GM10847 (cell line): ENCODE results near the gene KCNF1.

Experiments
- POLR2A ChIP-seq: IDR thresholded peaks from 2 replicates; pipeline ENCODE4 v1.6.1; 2011; ENCODE audit not compliant: insufficient read length; ENCODE audit errors: extremely low read depth

The KCNF1 gene

DNA sequence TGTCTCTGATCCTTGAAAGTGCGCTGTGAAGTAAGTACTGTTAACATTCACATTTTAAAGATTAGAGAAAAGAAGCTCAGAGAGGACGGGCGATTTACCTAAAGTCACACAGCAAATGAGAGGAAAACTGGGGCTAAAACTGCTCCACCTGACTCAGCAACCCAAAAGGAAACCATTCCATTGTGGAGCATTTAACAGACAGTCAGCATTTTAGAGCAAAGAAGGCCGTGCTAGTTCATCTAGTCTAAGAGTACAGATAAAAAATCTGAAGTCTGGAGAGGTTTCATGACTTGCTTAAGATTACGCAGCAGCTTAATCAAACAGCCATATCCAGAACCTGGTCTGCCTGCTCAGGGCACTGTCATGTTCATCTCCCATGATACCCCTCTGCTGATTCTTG is 19.9 kb upstream of the KCNF1 start:
- no peak for TF ChIP-seq POLR2A

DNA sequence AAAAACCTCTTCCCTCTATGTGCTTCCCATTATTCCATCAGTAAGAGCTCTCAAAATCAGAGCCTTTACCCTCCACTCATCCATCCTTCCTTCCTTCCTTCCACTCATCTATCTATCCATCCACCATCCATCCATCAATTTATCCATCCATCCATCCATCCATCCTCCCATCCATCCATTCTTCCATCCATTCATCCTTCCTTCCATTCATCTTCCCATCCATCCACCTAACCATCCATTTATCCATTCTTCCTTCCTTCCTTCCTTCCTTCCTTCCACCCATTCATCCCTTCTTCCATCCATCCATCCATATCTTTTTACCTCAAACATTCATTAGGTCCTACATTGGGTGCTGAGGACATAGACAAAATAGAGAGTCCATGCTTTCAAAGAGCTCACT is 19.4 kb upstream of the KCNF1 start:
- TF ChIP-seq POLR2A, result no peak

DNA sequence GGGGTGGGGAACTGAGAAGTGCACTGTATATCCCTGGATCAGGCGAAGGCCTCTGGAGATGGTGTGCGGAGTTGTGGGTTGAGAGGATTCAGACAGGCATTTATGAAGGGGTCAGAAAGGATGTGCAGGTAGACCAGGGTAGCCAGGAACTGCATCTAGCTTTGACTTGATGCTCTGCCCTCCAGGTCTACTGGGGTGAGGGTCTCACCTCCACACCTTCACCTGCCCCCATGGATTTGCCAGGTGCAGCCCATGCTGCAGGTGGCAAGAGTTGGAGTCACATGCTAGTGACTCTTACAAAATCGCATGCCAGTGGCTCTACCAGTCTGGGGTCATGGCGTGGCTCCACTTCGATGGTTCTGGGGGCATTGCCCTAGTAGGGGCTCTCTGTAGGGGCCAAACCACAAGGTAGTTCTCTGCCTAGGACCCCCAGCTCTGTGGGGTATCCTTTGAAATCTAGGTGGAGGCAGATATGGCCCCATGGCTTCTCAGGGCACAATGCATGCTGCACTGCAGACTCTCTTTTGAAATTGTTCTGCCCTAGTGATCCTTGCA is 18.9 kb upstream of the KCNF1 start:
- no peak for TF ChIP-seq POLR2A

DNA sequence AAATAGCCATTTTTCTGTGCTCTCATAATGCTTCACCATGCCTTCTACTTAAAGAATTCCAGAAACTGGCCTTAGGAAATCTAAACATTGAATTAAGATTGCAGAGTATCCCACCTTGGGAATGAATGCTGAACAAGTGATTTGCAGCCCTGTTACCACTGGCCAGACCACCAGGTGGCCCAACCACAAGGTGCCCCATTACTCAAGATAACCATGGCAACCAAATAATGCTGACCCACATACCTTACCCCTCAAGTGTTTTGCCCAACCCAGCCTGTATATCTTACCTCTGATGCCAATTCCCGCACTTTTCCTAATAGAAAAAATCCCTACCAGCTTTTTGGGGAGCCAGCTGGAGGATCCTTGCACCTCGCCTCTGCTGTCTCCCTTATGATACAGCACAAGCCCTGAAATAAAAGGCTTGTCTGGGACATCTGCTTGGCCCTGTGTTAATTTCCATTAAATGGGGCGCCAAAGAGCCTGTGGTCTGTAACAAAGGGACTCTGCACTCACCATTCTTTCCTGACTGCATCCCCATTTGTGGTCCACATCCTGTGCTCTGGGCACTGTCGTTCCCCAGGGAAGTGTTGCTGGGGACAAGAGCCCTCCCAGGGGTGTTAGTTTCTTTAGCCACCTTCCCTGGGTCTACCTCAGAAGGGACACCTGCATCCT is 17.3 kb upstream of the KCNF1 start:
- no peak for TF ChIP-seq POLR2A

DNA sequence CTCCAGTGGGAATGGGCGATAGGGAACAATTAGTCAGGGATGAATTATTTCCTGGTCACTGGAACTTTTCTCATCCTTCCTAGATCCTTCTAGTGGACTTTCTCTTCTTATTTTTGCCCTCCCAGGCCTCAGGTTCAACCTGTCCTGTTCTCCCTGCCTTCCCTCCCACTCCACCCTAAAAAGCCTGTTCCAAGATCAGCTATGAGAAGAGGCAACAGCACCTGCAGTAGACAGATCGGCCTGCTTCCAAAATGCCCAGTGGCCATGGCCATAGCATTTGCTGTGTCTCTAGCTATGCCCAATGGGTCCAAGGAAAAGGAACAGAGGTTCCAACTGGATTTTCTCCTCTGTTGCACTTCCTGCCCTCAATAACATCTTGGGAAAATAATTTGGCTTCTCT is 16.5 kb upstream of the KCNF1 start:
- TF ChIP-seq POLR2A, result no peak

DNA sequence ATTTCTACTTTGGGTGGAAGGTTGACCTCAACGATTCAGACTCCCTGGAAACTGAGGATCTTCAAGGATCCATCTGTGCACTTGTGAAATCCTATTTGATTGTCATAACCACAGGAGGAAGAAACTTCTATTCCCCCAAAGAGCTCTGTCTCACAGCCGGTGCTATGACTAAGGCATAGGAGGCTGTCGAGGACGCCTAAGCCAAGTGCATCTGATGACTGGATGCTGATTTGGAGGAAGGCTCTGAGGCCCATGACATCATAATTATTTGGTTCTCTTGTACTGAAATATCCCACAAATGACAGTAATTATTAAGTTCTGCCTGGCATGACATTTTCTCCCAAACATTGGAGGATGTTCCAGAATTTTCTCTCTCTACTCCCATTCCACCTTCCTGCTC is 13.8 kb upstream of the KCNF1 start:
- TF ChIP-seq POLR2A, result no peak

DNA sequence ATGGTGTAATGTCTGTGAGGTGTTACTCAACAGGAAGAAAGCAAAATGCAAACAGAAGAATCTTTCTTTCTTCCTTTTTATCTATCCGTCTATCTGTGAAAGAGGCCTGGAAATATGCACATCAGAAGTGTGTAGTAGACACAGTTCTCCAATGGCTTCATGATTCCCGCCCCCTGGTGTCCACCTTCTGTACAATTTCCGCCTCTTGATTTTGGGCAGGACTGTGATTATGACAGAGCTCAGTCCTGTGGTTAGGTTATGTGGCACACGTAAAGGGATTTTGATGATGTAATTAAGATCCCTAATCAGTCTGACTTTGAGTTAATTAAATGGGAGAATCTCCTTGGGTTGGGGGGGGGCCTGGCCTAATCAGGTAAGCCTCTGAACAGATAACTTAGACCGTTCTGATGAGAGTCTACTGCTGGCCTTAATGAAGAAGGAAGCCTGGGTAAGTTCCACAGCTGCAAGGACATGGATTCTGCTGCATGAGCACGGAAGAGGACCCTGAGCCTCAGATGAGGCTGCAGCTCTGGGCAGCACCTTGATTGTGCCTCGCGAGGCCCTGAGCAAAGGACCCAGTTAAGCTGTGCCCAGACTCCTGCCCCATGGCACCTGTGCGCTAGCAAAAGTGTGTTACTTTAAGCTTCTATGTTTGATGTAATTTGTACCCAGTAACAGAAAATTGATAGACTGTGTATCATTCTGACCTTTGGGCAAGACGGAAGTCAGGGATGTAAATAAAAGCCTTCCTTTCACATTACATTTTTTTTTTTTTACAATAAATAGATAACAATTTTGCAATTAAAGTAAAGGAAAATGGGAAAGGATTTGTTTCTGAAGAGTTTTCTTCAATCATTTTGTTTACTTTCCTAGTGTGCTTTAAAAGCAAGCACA is 11.3 kb upstream of the KCNF1 start:
- TF ChIP-seq POLR2A, result no peak

DNA sequence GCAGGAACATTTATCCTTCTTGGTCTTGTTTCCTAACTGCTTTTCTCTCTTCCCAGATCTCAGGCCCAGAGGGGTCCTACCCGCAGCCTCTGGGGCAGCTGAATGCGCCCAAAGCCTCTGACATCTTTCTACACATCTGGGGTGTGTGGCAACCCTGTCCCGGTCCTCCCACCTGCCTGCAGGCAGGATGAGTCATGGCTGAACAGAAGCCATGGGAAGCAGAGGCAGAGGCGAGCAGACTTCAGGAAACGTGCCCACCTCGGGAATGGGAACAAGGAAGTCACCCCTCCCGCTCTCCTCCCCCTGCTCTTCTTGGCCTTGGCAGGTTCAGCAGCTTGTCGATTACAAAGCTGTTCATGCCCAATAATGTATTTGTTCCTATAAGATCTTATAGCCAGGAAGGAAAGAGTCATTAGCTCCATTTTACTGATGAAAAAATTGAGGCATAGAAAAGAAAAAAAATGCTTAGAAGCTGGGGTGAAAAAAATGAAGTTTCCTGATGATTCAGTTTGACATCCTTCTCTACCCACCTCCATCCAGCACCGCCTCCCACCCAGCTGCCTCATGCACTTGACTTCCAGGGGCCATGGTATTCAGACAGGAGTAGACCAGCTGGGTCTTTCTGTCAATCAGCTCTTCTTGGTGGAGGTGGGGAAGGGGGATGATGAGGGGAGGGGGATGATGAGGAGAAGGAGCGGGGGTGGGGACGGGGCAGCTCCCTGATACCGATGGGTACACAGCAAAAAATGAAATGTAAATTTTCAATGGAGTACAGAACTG is 10.4 kb upstream of the KCNF1 start:
- TF ChIP-seq POLR2A, result no peak

DNA sequence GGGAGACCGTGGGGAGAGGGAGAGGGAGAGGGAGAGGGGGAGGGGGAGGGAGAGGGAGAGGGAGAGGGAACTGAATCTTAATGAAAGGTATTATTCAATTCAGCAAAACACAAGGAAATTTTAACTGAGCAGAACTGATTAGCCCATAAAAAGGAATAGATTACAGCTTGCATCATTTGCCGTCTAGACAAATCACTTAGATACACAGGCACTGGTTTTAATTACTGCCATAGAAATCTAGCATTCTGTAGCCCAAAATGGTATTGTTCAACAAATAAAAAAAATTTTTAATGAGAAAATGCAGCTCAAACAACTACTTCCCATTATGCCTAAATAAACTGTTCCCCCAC is 7.9 kb upstream of the KCNF1 start:
- TF ChIP-seq POLR2A, result no peak

DNA sequence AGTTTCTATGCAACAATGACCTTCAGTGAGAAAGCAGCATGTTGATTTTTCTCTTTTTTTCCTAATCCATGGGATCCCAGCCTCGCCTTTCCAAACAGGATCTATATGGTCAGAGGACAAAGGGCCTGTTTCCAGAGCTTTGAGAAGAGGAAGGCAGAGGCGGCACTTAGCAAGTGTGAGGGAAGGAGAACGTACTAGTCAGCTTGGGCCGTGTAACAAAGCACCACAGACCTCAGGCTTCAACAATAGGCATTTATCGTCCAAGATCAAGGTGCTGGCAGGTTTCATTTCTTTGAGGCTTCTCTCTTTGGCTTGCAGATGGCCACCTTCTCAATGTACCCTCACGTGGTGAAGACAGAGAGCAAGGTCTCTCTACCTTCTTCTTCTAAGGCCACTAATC is 7.3 kb upstream of the KCNF1 start:
- no peak for TF ChIP-seq POLR2A

DNA sequence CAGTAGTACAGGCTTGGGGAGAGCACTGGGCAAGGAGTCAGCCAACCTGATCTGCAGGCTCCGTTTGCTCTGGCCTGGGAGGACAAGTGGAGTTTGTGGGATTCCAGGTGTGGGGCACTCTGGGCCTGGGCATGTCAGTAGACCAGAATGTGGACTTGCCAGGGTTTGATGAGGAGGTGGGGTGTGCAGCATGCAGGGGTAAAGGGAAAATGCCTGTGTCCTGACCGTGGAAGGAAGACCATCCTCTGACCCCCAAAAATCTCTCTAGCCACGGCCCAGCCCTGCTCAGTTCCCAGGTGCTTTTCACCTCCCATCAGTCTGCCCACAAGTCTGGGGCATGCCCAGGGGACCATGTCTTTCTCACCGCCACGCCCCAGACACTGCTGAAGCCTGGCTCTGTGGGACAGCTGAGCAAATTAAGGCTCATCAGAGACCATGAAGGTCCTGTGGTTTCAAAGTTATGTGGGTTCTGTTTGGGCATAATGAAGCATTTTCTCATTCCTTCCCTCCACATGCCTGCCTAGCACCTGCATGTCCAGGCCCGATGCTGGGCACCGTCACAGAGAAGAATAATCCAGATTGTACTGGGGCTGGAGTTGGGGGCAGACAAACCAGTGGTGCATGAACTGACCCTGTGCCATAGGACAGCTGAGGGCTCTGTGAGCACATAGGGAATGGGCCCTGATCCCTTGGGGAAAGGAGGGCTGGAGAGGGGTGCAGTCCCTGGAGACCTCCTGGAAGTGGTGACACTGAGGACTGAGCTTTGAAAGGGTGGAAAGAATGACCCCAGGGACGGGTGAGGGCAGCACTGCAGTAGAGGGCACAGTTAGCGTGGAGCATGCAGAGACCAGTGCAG is 6.5 kb upstream of the KCNF1 start:
- no peak for TF ChIP-seq POLR2A

DNA sequence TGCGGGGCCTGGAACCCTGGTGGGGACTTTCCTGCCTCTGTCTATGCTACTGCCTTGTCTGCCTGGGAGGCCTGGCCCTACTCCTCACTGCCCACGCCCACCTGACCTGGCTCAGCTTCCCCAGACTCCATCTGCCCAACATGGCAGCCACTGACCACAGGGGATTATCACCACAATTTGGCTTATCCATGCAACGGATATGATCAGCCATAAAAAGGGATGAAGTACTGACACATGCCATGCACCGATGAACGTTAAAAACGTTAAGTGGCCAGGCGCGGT is 5.9 kb upstream of the KCNF1 start:
- TF ChIP-seq POLR2A, result no peak

DNA sequence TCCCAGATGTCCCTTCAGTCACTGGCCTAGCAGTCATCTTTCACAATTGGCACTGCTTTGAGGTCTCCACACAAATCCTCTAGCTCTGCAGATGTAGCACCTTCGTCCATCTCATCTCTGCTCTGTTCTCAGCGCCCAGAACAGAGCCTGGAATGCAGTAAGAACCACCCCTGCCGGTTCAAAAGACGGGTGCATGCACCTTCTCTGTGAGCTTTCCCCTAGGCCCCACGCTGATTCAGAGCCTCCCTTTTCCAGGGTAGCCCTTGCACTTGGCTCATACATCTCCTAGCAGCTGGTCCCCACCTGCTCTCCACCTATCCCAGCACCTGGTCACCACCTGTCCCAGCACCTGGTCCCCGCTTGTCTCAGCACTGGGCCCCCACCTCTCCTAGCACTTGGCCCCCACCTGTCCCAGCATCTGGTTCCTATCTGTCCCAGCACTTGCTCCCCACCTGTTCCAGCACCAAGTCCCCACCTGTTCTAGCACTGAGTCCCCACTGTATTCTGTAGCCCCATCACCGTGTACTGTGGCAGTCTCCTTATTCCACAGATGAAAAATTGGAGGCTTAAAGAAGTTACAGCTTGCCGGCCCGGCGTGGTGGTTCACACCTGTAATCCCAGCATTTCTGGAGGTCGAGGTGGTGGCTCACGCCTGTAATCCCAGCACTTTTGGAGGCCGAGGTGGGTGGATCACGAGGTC is 4.7 kb upstream of the KCNF1 start:
- TF ChIP-seq POLR2A, result no peak

DNA sequence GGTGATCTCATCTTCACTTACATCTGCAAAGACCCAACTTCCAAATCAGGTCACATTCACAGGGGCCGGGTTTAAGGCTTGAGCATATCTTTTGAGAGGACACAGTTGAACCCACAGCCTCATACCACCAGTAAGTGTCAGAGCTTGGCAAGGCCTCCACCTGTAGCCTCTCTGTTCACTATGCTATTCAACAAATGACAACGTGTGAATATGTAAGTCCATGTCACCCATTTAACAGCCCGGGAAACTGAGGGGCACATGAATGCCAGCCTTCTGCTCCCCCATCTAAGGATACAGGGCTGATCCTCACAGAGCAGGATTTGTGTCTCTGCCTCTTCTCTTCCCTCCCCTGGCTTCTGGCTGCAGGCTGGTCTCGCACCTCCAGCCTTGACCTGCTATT is 3.5 kb upstream of the KCNF1 start:
- TF ChIP-seq POLR2A, result no peak

DNA sequence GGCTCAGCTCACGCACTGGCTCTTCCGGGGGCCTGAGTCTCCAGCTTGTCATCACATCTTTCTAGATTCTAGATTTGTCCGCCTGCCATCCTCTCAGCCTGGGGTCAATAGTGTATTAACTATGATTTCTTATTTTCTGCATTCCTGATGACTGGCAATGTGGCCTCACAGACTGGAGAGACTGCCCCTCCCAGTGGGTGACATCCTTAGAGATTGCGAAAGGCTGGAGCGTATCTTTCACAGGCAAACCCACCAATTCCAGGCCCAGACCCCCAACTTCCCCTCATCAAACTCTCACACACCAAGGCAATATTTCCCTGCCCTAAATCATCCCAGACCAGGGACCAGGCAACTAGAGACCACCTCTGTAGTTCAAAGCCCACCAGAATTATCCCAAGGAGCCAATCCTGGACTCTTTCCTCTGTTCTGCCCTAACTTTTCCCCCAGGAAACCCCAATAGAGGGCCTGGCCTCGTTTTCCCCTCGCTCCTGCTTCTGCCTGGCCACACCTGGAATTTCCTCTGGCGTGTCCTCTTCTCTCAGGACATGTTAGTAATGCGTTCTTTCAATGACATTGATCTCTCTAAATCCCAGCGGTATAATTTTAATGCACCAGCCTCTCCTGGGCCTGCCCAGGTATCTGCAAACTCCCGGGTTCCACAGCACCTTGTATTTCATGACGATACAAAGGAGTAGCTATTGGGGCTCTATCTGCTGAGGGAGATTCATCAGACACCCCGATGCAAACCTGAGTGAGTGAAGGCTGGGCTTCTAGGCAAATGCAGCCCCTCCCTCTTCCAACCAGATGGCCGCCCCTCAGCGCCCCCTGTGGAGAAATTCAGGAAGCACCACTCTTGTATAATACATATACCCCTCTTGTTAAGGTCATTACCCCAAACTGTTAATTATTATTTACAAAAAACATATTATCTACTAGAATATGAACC is 2.4 kb upstream of the KCNF1 start:
- TF ChIP-seq POLR2A, result no peak
